HG03095 (cell line): ENCODE data around the gene WDR5B.
A peak's percentile ranks its signal among the peaks of the same experiment; 100 is the strongest.

Experiments
- ATAC-seq: cut with Tn5 transposase; IDR thresholded peaks from one replicate; pipeline ENCODE4 v1.9.1; 2021; ENCODE audit warnings: moderate library complexity; ENCODE audit not compliant: unreplicated experiment

The WDR5B gene

DNA sequence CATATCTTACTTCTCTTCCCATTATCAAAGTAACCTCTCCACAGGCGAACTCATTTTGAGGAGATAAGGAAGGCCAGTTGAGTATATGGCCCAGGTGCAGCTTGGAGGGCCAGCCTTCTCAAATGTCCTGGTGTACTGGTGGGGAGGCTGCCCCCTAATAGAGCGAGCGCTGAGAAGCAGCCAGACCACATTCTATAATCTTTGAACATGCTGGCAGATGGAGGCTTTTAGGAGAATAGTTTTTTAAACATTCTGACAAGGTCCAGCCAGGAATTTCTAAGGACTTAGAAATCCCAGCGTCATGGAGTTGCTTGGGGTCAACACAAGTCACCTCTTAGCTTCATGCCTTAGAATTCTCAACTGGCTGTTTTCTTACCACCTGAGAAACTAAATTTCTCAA is 5.8 kb downstream of the WDR5B start:
- no peak for ATAC-seq

DNA sequence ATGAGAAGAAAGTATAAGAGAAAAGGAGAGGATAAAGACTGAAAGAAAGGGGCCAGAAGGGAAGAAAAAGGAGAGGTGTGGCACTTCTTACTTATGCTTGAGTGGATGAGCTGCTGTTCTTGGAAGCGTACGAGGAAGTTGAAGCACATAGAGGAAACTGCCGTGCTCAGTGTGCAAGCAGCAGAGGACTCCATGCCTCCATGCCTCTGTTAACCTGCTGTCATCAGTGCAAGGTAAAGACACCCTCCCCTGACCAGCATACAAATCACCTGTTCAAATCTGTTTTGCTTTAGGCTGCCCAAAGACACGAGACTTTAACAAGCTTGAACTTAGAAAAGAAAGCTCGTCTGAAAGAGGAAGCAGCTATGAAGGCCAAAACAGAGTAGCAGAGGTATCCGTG is 6.4 kb downstream of the WDR5B start:
- no peak for ATAC-seq

DNA sequence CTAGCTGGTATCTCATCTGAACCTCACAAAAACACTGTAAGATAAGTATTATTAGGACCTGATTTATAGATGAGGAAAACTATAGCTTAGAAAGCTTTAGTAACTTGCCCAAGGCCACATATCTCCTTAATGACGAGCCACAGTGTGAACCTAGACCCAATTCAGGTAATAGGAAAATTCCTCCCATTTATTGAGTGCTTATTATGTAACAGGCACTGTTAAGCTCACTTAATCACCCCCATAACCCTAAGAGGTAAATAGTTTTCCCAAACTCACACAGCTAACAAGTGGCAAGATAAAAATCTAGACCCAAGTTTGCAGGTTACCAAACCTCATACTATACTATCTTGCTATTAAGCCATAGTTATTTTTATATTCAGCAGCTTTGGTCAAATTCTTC is 7.9 kb downstream of the WDR5B start:
- no peak for ATAC-seq

DNA sequence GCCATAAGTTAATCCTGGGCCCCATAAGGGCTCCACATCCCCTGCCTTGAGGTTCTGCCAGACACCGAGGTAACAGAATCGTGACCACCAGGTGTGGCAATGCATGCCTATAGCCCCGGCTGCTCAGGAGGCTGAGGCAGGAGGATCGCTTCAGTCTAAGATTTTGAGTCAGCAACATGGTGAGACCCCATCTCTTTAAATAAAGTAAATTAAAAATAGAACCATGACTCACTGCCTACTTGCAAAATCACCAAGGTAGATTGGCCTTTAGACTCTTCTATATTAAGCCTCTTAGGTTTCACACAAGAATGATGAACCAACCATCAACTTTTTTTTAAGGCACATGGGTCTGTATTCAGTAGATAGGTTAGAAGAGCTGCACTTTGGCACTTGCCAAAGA is 9.7 kb downstream of the WDR5B start:
- no peak for ATAC-seq

DNA sequence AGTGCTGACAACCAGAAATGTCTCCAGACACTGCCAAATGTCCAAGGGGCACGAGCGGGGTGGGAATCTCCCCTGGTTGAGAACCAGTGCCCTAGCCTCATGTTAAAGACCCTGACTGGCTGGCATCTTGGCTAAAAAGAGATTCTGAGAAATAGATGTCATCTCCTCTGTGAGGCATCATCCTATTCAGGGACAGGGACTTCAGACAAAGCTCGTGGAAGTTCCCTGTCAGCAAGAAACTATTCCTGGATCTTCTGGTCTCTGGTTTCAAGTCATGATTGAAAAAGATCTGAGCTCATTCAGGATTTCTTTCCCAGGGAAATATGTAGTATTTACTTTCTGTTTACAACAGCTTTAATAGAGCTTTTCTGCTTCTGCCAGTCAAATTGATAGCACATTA is 10.8 kb downstream of the WDR5B start:
- no peak for ATAC-seq

DNA sequence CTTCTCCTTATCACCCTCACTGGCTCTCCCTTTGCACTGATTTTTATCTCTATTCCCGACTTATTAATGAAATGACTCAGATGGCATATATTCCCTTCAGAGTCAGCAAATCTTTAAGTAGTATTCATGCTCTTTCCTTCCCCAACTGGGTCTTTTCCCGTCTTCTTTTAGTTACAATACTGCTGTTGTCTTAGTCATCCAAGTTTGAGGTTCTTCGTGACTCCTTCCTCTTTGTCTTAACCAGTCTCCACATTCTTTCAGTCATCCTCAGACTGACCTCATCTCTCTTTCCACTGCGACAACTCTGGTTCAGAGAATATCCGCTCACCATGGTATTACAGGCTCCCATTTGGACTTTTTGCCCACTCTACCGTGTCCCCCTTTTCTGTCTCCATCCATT is 12.4 kb downstream of the WDR5B start:
- no peak for ATAC-seq

DNA sequence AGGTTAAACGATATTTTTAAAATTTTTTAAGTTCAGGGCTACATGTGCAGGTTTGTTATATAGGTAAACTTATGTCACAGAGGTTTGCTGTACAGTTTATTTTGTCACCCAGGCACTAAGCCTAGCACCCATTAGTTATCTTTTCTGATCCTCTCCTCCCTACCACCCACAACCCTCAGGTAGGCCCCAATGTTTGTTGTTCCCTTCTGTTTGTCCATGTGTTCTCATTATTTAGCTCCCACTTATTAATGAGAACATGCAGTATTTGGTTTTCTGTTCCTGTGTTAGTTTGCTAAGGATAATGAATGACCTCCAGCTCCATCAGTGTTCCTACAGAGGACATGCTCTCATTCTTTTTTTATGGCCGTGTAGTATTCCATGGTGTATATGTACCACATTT is 16.9 kb downstream of the WDR5B start:
- no peak for ATAC-seq

DNA sequence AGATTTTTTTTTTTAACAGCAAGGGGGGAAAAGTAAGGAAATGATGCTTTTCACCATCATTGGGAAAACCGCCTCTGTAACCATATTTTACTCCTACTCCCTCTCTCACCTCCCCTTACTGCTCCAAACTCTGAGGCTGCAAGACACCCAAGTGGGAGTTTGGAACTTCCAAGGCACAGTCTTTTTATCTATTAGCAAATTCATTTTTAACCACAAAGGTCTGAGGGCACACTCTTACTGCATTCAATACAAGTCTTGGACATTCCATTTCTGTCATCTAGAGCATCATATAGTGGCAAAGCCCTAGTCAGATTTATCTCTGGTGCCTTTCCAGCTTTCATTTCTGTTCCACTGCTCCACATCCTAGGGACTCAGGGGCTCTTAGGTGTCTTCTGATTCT is 18.7 kb downstream of the WDR5B start:
- no peak for ATAC-seq

DNA sequence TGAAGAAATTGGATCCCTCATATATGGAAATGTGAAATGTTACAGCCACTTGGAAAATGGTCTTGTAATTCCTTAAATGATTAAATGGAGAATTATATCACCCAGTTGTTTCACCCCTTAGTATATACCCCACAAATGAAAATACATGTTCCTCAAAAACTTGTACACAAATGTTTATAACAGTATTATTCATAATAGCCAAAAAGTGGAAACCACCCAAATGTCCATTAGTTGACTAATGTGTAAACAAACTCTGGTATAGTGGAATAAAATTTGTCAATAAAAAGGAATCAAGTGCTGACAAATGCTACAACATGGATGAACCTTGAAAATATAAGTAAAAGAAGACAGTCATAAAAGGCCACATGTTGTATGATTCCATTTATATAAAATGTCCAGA is 19.4 kb downstream of the WDR5B start:
- ATAC-seq: no peak

DNA sequence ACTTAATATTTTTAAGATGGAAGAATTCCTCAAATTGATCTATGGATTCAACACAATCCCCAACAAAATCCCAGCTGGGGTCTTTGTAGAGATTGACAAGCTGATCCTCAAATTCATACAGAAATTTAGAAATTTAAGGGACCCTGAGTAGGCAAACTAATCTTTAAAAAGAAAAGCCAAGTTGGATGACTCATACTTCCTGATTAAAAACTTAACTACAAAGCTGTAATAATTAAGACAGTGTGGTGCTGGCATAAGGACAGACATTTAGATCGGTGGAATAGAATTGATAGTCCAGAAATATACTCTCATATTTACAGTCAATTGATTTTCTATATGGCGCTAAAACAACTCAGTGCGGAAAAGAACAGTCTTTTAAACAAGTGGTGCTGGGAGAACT is 20.3 kb downstream of the WDR5B start:
- no peak for ATAC-seq

DNA sequence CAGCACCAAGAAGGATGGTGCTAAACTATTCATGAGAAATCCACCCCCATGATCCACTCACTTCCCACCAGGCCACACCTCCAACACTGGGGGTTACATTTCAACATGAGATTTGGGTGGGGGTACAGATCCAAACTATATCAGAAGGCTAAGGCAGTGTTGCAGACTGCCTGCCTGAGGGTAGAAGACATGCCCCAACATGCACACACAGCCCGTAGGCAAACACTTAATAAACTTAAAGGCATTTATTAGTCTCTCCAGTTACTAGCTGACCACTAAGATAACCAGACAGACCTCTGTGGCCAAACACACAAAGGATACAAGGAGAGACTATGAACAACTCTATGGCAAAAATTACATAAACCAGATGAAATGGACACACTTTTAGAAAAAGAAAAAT is 21.7 kb downstream of the WDR5B start:
- ATAC-seq: no peak

DNA sequence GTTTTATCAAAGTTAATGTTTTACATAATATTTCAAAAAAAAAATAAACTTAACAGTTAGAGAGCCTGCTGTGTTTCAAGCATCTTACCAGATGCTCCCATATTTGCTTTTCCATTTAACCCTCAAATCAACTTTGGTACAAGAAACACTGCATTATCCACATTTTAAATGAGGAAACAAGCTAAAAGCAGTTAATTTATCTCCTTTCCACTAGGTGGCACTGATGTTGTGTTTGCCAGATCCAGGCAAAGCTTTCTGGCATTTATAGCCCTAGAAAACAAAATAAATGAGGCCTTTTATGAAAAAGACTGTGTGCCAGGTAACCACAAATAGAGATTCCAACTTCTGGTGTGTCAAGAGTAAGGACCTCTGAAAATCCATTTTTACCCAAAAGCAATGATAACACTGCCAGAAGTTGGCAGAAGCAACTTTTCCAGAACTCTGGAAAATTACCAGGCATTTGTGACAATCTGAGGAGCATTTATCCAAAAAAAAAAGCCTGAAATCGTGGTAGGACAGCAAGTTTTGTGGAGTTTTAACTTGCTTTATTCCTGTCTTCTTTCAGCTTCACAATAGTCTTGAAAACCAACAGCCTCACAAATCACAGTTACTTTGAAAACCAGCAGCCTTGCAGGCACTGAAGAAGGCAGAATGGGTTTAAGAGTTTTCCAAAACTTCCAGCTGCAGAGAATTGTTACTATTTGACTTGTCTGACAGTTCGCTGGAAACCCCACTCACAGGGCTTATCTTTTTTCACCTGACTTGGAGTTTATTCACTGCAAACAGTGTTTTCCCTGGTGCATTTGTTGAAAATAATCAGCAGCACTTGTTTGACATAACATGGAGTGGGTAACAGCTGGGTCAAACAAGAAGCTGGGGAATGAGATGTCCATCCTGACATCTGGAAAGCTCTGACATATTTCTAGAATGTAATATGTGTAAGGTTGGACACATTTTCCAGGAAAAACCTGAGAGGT is 22.7 kb downstream of the WDR5B start:
- ATAC-seq: no peak

DNA sequence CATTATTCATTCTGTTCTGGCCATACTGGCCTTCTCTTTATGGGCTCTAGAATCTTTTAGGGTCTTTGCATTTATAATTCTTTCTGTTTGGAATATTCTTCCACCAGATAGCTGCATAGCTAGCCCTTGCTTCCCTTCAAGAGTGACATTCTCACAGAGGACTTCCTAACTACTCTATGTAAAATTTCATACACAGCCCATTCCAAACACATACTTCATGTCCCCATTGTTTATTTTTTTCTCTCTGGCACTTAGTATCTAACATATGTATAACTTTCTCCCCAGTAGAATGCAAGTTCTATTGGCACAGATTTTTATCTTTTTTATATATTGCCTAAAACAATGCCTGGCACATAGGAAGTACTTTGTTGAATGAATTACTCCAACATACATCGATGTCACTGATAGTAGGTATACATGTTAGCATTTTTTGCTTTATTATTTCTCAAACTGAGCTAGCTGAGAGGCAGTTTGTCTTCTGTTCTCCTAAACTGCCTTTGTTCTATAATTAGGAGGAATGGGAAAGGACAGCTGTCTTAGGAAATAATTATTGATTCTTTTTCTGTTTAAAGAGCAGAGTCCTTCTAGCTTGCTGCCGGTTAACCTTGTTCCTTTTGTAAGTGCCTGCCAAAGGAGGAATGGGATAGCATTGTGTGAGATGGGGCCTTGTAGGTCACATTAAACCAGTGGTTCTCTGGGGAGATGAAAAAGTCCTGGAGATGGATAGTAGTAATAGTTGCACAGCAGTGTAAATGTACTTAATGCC is 24.0 kb downstream of the WDR5B start:
- ATAC-seq: no peak

DNA sequence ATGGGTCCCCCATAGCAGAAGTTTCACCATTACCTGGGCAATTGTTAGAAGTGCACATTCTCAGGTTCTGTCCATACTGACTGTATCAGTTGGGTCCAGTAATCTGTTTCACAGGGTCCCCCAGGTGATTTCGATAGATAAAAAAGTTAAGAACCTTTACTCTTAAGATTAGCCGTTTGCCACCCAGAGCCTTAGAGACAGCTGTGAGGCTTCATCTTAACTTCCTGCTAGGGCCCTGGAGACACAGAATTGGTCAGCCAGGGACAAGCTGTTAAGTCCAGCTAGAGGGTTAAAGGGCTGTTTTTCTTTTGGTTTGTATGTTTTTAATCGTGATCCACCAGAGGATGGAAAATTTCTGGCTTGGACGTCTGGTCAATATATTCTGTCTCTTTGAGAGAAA is 25.2 kb downstream of the WDR5B start:
- ATAC-seq: no peak

DNA sequence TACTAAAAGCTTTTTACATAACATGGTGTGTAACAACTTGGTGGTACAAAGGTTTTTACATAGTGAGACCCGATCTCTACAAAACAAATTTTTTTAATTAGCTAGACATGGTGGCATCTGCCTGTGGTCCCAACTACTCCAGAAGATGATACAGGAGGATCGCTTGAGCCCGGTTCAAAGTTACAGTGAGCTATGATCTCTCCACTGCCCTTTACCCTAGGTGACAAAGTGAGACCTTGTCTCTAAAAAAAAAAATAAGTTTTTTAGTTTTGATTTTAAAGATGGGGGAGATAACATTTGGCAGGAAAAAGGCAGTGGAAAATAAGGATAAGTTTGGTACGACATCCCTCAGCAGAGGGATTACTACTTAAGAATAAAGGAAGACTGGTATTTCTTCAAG is 26.0 kb downstream of the WDR5B start:
- no peak for ATAC-seq

DNA sequence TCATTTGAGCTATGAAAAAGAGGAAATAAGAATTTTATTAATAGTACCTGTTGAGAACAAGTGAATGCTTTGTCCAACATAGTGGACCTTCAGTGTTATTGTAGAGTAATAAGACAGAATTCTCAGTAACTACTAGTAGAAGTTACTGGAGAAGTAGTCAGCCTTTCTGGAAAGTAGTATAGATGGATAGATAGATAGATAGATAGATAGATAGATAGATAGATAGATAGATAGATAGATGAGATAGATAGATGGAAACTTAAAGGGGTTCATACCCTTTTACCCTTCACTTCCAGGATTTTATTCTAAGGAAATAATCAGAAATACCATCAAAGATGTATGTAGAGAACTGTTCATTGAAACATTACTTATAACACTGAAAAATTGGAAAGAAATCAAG is 26.7 kb downstream of the WDR5B start:
- no peak for ATAC-seq

DNA sequence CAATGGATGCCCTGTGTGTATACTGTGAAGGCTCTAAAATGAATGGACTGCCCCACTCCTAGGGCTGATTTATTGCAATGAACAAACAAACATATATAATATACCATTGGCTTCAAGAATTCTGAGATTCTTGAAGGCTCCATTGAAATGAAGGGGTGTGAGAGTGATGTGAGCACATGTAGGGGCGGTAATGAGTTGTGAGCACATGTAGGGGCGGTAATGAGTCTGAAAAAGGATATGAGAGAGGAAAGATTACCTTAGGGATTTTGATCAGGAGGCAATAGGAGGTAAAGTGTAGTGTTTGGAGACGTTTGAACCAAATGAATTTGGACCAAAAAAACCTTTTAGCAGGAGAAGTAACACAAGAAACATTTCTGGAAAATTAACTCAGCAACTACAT is 28.2 kb downstream of the WDR5B start:
- no peak for ATAC-seq

DNA sequence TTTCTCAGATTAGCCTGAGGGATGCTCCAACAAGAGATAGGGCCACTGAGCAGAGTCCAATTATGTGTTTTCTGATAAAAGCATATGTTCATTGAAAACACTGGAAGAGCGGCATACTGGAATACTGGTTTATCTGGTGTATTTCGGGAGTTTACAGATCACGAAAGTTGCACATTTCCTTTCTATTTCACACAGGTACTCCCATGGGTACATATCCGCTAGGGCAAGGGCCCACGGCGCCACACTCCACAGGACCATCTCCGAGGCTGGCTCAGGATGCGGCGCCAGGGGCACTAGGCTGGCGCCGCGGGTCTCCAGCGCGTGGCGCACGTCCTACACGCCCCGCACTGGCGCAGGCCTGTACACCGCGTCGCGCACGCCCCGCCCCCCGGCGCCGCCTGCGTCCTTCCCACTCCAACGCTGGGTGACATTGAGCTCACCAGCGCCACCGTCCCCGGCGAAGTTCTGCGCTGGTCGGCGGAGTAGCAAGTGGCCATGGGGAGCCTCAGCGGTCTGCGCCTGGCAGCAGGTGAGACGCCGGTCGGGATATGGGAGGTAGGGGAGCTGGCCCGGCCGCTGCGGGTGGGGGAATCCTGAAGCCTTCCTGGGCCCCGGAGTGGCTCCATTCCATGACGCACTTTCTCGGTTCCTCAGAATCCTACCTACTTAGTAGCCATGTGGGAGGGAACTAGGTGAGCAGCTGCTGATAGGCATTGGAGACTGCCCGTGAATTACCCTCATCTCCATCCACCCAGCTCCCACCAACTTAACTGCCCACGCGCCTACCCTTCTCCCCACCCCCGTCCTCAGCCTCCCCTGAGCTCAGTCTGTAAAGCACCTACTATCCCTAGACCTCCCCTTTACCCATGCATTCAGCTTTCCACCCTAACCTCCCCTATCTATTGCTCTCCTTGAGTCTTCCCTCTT is 31.8 kb downstream of the WDR5B start, which contains the start of gene FAM162A:
Gene FAM162A (plus strand): TSS at position 412 of the 927 bp plus-strand sequence. CDS start 84 bp downstream, at position 496.
- ATAC-seq: peak; percentile 87

DNA sequence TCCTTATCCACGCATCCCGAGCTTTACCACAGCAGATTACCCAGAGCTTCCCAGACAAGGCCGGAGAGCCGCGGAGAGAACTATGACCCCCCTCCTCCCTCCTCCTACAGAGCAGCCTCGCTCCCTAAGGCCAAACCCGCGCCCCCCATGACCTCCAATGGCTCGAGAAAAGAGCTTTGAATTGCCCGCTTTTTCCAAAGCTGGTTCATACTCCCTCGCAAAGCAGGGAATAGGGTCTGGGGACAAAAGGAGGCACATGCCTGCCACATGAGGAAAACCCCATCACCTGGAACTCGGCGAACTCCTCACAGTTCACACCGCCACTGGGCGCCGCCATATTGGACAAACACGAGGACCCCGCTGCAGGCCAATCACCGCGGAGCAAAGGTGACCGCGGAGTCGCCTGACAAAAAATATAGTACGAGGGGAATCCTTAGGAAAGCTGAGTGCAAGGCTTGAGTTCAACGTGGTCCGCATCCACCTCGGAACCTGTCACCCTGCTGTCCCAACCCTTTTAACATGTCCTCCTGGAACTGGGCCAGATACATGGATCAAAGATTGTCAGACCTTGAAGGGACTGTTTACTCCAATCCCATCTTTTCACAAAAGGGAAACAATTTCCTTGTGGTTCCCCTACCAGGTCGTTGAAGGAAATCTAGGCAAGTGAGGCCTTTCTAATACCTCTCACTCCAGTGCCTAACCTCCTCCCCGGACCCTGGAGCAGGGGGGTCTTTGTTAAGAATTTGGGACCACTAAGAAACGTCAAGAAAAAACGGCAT is 32.8 kb downstream of the WDR5B start, which contains the start of gene MIX23:
Gene MIX23 (minus strand): TSS at position 344 of the 779 bp plus-strand sequence. CDS start 7 bp downstream, at position 337.
- ATAC-seq: peak; percentile 44

DNA sequence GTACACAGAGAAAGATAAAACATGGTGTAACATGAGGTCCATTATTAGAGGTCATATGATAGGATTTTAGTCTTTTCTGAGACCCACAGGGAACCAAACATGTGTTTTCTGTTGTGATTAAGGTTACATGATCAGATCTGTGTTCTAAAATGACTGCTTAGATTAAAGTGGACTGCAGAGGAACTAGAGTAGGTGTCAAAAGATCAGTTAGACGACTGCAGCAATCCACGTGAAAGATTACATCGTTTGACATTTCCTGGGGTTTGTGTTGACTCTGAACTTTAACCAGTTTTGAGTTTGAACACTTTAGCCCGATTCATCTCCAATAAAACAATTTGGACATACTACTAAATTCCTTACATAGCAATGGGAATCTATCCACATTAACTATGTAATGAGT is 37.9 kb downstream of the WDR5B start:
- ATAC-seq: no peak
